ENCODE data around the gene NR5A1. TPM values are rescaled to one million over a fixed set of nuclear protein-coding genes. Genes with fewer than 3 reads are reported as not detected.

Gene NR5A1
- total RNA-seq (2022) (0.09 TPM in 1 of 2 replicates, not detected in the other), Bru-seq, nascent RNA (percentile 8 among the genes with signal in this experiment), BruChase-seq, experiment 1, labeled RNA remaining after a 2-hour chase (percentile 16 among the genes with signal in this experiment), BruChase-seq, experiment 2, labeled RNA remaining after a 6-hour chase (percentile 12 among the genes with signal in this experiment)
- long read RNA-seq: 0 reads

- intact Hi-C loops (cut with micrococcal nuclease; ENCODE audit: unreplicated experiment): no loop called here
- H3K36me3 Mint-ChIP-seq (ENCODE audit: insufficient read depth, unreplicated experiment): peaks cover 4% of the 10 kb centered on the region
- BruUV-seq (replicated peaks): no TSS peak
- no peaks in the 10 kb centered on the region for H3K4me1 ChIP-seq
- H3K27me3 ChIP-seq (replicated peaks; ENCODE audit: control insufficient read depth, insufficient read depth, low read length): no peaks in the 10 kb centered on the region; the same call in 1 of the 2 replicates
- ChIA-PET POLR2A (no interaction called here), CTCF (no interaction called here)
- H3K4me1 Mint-ChIP-seq (ENCODE audit: low read depth, unreplicated experiment): peaks cover 14% of the 10 kb centered on the region
- H3K9me3 Mint-ChIP-seq (ENCODE audit: unreplicated experiment): no peaks in the 10 kb centered on the region
- H3K4me3 Mint-ChIP-seq (ENCODE audit: unreplicated experiment): no peak within 1 kb of the TSS
- H3K27me3 Mint-ChIP-seq (ENCODE audit: insufficient read depth, unreplicated experiment): peaks cover 9% of the 10 kb centered on the region
- H3K36me3 ChIP-seq (ENCODE audit: control insufficient read depth, insufficient read depth, low read length): no peaks in the 10 kb centered on the region
- H3K9me3 ChIP-seq: no peaks in the 10 kb centered on the region
- H3K27ac Mint-ChIP-seq (ENCODE audit: unreplicated experiment): no peak within 1 kb of the TSS
- TF ChIP-seq, protein P1, sequence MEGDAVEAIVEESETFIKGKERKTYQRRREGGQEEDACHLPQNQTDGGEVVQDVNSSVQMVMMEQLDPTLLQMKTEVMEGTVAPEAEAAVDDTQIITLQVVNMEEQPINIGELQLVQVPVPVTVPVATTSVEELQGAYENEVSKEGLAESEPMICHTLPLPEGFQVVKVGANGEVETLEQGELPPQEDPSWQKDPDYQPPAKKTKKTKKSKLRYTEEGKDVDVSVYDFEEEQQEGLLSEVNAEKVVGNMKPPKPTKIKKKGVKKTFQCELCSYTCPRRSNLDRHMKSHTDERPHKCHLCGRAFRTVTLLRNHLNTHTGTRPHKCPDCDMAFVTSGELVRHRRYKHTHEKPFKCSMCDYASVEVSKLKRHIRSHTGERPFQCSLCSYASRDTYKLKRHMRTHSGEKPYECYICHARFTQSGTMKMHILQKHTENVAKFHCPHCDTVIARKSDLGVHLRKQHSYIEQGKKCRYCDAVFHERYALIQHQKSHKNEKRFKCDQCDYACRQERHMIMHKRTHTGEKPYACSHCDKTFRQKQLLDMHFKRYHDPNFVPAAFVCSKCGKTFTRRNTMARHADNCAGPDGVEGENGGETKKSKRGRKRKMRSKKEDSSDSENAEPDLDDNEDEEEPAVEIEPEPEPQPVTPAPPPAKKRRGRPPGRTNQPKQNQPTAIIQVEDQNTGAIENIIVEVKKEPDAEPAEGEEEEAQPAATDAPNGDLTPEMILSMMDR (IDR thresholded peaks at IDR 0.05; ENCODE audit: insufficient read depth in 1 of 2, low read depth in 1 of 2, low read length in 1 of 2, severe bottlenecking in 1 of 2, unreplicated experiment in 1 of 2): no peak
- DNase-seq: no peak
- no peak within 1 kb of the TSS for H3K4me3 ChIP-seq (ENCODE audit: low read depth, low read length)
Measured at GRCh38 chr9:124506931-124507879, at the start of gene NR5A1. Gene NR5A1, minus strand, starts transcription at chr9:124507399. Its CDS starts 4,004 bp downstream, at chr9:124503395.

DNA sequence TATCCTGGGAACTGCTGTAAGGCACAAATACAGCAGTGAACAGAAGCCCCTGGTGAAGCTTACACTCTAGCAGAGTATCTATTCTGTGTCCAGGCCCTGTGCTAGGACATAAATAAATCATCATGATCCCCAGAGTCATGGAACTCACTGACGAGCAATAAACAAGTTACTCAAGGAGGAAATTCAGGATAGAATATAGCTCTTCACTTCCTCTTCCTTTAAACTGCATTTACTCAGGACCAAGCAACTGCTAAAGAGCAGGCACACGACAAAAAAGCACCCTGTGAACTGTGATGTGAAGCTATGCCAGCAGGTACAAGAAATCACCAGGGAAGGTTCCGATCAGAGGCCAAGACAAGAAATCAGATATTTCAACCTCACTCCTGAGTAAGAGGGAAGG, 47.8 kb upstream of the NR5A1 start:
- H3K4me1 Mint-ChIP-seq (ENCODE audit: low read depth, unreplicated experiment): peaks cover 17% of the 10 kb centered on the region
- BruUV-seq (replicated peaks): no TSS peak
- H3K36me3 Mint-ChIP-seq (ENCODE audit: insufficient read depth, unreplicated experiment): no peaks in the 10 kb centered on the region
- Histone ChIP-seq H3K4me1 (peaks cover 35% of the 10 kb centered on the region), H3K4me3 (ENCODE audit: low read depth, low read length) (no peak overlapping the region), H3K27me3 (replicated peaks; ENCODE audit: control insufficient read depth, insufficient read depth, low read length) (no peaks in the 10 kb centered on the region), H3K9me3 (no peaks in the 10 kb centered on the region), H3K36me3 (ENCODE audit: control insufficient read depth, insufficient read depth, low read length) (no peaks in the 10 kb centered on the region)
- POLR2A ChIA-PET: no interaction called here
- CTCF ChIA-PET: interaction anchor here (0.6 kb wide), 3 partner anchors 157 to 1494 kb away, joined by 3 to 4 read pairs (median 3); no protein-coding TSS in a partner anchor
- intact Hi-C loops (cut with micrococcal nuclease; ENCODE audit: unreplicated experiment): loop anchor here (5.0 kb wide), 1 partner anchor 37 kb away; no protein-coding TSS in a partner anchor
- no peak for DNase-seq
- no peaks in the 10 kb centered on the region for H3K9me3 Mint-ChIP-seq (ENCODE audit: unreplicated experiment)
- TF ChIP-seq, protein P1 (IDR thresholded peaks at IDR 0.05; ENCODE audit: insufficient read depth in 1 of 2, low read depth in 1 of 2, low read length in 1 of 2, severe bottlenecking in 1 of 2, unreplicated experiment in 1 of 2): no peak
- H3K4me3 Mint-ChIP-seq (ENCODE audit: unreplicated experiment): no peak overlapping the region
- no peak overlapping the region for H3K27ac Mint-ChIP-seq (ENCODE audit: unreplicated experiment)
- H3K27me3 Mint-ChIP-seq (ENCODE audit: insufficient read depth, unreplicated experiment): no peaks in the 10 kb centered on the region

GRCh38 chr9:124553738-124554137, 46.5 kb upstream of the NR5A1 start:
- Histone ChIP-seq H3K4me3 (ENCODE audit: low read depth, low read length) (no peak overlapping the region), H3K36me3 (ENCODE audit: control insufficient read depth, insufficient read depth, low read length) (no peaks in the 10 kb centered on the region), H3K27me3 (replicated peaks; ENCODE audit: control insufficient read depth, insufficient read depth, low read length) (no peaks in the 10 kb centered on the region), H3K4me1 (peaks cover 22% of the 10 kb centered on the region), H3K9me3 (no peaks in the 10 kb centered on the region)
- ChIA-PET CTCF (interaction anchor here (3.3 kb wide), 1 partner anchor 64 kb away, joined by 27 read pairs; no protein-coding TSS in a partner anchor), POLR2A (no interaction called here)
- intact Hi-C loops (cut with micrococcal nuclease; ENCODE audit: unreplicated experiment): loop anchor here (5.0 kb wide), 2 partner anchors 104 to 199 kb away; no protein-coding TSS in a partner anchor
- Mint-ChIP-seq H3K27ac (ENCODE audit: unreplicated experiment) (no peak overlapping the region), H3K4me3 (ENCODE audit: unreplicated experiment) (no peak overlapping the region), H3K4me1 (ENCODE audit: low read depth, unreplicated experiment) (peaks cover 10% of the 10 kb centered on the region), H3K36me3 (ENCODE audit: insufficient read depth, unreplicated experiment) (no peaks in the 10 kb centered on the region), H3K9me3 (ENCODE audit: unreplicated experiment) (no peaks in the 10 kb centered on the region), H3K27me3 (ENCODE audit: insufficient read depth, unreplicated experiment) (no peaks in the 10 kb centered on the region)
- DNase-seq: no peak
- no TSS peak for BruUV-seq (replicated peaks)
- TF ChIP-seq, protein P1 (IDR thresholded peaks at IDR 0.05; ENCODE audit: insufficient read depth in 1 of 2, low read depth in 1 of 2, low read length in 1 of 2, severe bottlenecking in 1 of 2, unreplicated experiment in 1 of 2): no peak

All from Caco-2 (cell line).